HEK293 (cell line): ENCODE measurements around the gene INO80B.

Source experiments
- CTCF ChIP-seq: fragments of 450-650 bp; formaldehyde crosslinking; IDR thresholded peaks from 2 replicates; pipeline ENCODE4 v1.5.1; 2016; ENCODE audit warnings: missing biosample characterization, missing genetic modification characterization
- MYNN ChIP-seq: fragments of 450-650 bp; formaldehyde crosslinking; IDR thresholded peaks from 2 replicates; pipeline ENCODE4 v1.5.1; 2016; ENCODE audit warnings: missing biosample characterization, missing genetic modification characterization, borderline replicate concordance
- ZNF324 ChIP-seq: fragments of 450-650 bp; formaldehyde crosslinking; IDR thresholded peaks from 2 replicates; pipeline ENCODE4 v1.5.1; 2016; ENCODE audit warnings: missing biosample characterization, missing genetic modification characterization

GRCh38 chr2:74458132-74458937 lies 3.4 kb downstream of the INO80B start, which contains the start of gene WBP1:
- no peak for TF ChIP-seq CTCF (tag by site-specific recombination)
- no peak for TF ChIP-seq MYNN (tag by site-specific recombination)
- no peak for TF ChIP-seq ZNF324 (tag by site-specific recombination)
